WTC11 (cell line): ENCODE measurements around the gene TAMALIN. TPM values are rescaled to one million over a fixed set of nuclear protein-coding genes. Genes with fewer than 3 reads are reported as not detected.
A peak's percentile ranks its signal among the peaks of the same experiment; 100 is the strongest.

Experiments
- ATAC-seq: fragments of 200-7000 bp; cut with Tn5 transposase; 2 replicates; pipeline ENCODE4 v1.10.0; 2021; ENCODE audit warnings: mild to moderate bottlenecking, moderate library complexity
- CTCF ChIA-PET: fragments of 300-600 bp; sonication (Branson Sonifier 250); formaldehyde crosslinking; loops from one replicate; lab custom pipeline; 2021; ENCODE audit warnings: antibody characterized with exemption; lab: Charles Lee
- POLR2A ChIA-PET: fragments of 350-600 bp; sonication (Branson Sonifier 250); formaldehyde crosslinking; loops from one replicate; lab custom pipeline; 2021; ENCODE audit warnings: antibody characterized with exemption; lab: Charles Lee
- DNase-seq: peaks from one replicate; pipeline ENCODE4 v3.0.0; 2021; ENCODE audit warnings: low spot score
- H3K27ac Mint-ChIP-seq: 2 replicates; pipeline ENCODE4 v1.8.0; 2021; ENCODE audit warnings: mixed read lengths
- H3K27me3 Mint-ChIP-seq: 2 replicates; pipeline ENCODE4 v1.8.0; 2021; ENCODE audit warnings: low read depth, mild to moderate bottlenecking, moderate library complexity, mixed read lengths
- H3K36me3 Mint-ChIP-seq: 2 replicates; pipeline ENCODE4 v1.8.0; 2021; ENCODE audit warnings: mixed read lengths
- H3K4me1 Mint-ChIP-seq: 2 replicates; pipeline ENCODE4 v1.8.0; 2022; ENCODE audit warnings: mixed read lengths
- H3K4me3 Mint-ChIP-seq: 2 replicates; pipeline ENCODE4 v1.8.0; 2021; ENCODE audit warnings: mild to moderate bottlenecking, moderate library complexity, mixed read lengths
- H3K9me3 Mint-ChIP-seq: 2 replicates; pipeline ENCODE4 v1.8.0; 2021; ENCODE audit warnings: mixed read lengths
- ATF3 ChIP-seq: sonication (generic); formaldehyde crosslinking; conservative IDR thresholded peaks from 2 replicates; pipeline ENCODE4 v1.8.1; 2022; ENCODE audit warnings: mild to moderate bottlenecking, missing genetic modification reagents
- ATF6 ChIP-seq: sonication (generic); formaldehyde crosslinking; IDR thresholded peaks from 2 replicates; pipeline ENCODE4 v1.8.1; 2023; ENCODE audit warnings: mild to moderate bottlenecking, missing genetic modification reagents
- CBFB ChIP-seq: sonication (generic); formaldehyde crosslinking; IDR thresholded peaks from 2 replicates; pipeline ENCODE4 v1.8.1; 2022; ENCODE audit warnings: mild to moderate bottlenecking, low read depth, missing genetic modification reagents
- CTCF ChIP-seq: fragments of 200-600 bp; IDR thresholded peaks from 2 replicates; pipeline ENCODE4 v1.8.0; 2022; ENCODE audit warnings: antibody characterized with exemption
- E2F1 ChIP-seq: sonication (generic); formaldehyde crosslinking; IDR thresholded peaks from 2 replicates; pipeline ENCODE4 v1.8.0; 2022; ENCODE audit warnings: mild to moderate bottlenecking, missing genetic modification reagents
- E2F4 ChIP-seq: sonication (generic); formaldehyde crosslinking; IDR thresholded peaks from 2 replicates; pipeline ENCODE4 v1.8.1; 2022; ENCODE audit warnings: low read depth, mild to moderate bottlenecking, moderate library complexity, missing genetic modification reagents, borderline replicate concordance
- OVOL2 ChIP-seq: fragments of 250-450 bp; sonication (Bioruptor Pico); IDR thresholded peaks from 2 replicates; pipeline ENCODE4 v1.9.0; 2021; ENCODE audit warnings: mild to moderate bottlenecking, borderline replicate concordance
- PRDM15 ChIP-seq: sonication (generic); formaldehyde crosslinking; IDR thresholded peaks from 2 replicates; pipeline ENCODE4 v1.8.0; 2022; ENCODE audit warnings: missing genetic modification reagents
- SMAD4 ChIP-seq: sonication (generic); formaldehyde crosslinking; IDR thresholded peaks from 2 replicates; pipeline ENCODE4 v1.8.0; 2022; ENCODE audit warnings: mild to moderate bottlenecking, missing genetic modification reagents
- SP1 ChIP-seq: sonication (generic); formaldehyde crosslinking; conservative IDR thresholded peaks from 2 replicates; pipeline ENCODE4 v1.8.1; 2022; ENCODE audit warnings: missing genetic modification reagents
- STAT6 ChIP-seq: sonication (generic); formaldehyde crosslinking; conservative IDR thresholded peaks from 2 replicates; pipeline ENCODE4 v1.8.1; 2023; ENCODE audit warnings: mild to moderate bottlenecking, low read depth, missing genetic modification reagents, moderate library complexity
- ZNF281 ChIP-seq: sonication (generic); formaldehyde crosslinking; IDR thresholded peaks from 2 replicates; pipeline ENCODE4 v1.8.0; 2023; ENCODE audit warnings: mild to moderate bottlenecking, missing genetic modification reagents
- ZNF317 ChIP-seq: sonication (generic); formaldehyde crosslinking; IDR thresholded peaks from 2 replicates; pipeline ENCODE4 v1.8.1; 2023; ENCODE audit warnings: low read depth, mild to moderate bottlenecking, moderate library complexity, missing genetic modification reagents, borderline replicate concordance
- total RNA-seq: library from RNA; stranded (reverse); gene quantifications from 3 replicates; pipeline ENCODE4 v1.2.3, GENCODE V29; 2021

TAMALIN gene
- total RNA-seq, 1 experiment from 2014 or later = 6.1 TPM

GRCh38 chr12:52004042-52004648 lies 2.6 kb upstream of the TAMALIN start:
- Mint-ChIP-seq H3K9me3 (no peaks in the 10 kb centered on the region), H3K27ac (no peak overlapping the region), H3K4me1 (peaks cover 20% of the 10 kb centered on the region), H3K4me3 (no peak overlapping the region), H3K27me3 (peaks cover 47% of the 10 kb centered on the region), H3K36me3 (peaks cover 4% of the 10 kb centered on the region)
- DNase-seq (peak; percentile 74), ATAC-seq (peak; percentile 39)
- ChIA-PET CTCF (interaction anchor here (0.6 to 38.0 kb wide), 36 partner anchors 11 to 341 kb away, joined by 3 to 1431 read pairs (median 4); partner anchors contain the start of genes ACVRL1, ATG101, NR4A1 and SMIM41), POLR2A (interaction anchor here (0.6 to 1.4 kb wide), 3 partner anchors 17 to 21 kb away, joined by 3 to 8 read pairs (median 7); no protein-coding TSS in a partner anchor)
- TF ChIP-seq SP1 (CRISPR knock-in tag) = 0 out of 2 replicates have a peak, but pooled peaks have one; percentile 24
- TF ChIP-seq OVOL2 = no peak
- no peak for TF ChIP-seq ATF6 (CRISPR knock-in tag)
- no peak for TF ChIP-seq CBFB (CRISPR knock-in tag)
- no peak for TF ChIP-seq SMAD4
- no peak for TF ChIP-seq PRDM15 (CRISPR knock-in tag)
- TF ChIP-seq STAT6 (CRISPR knock-in tag) = no peak
- peak; percentile 42 for TF ChIP-seq CTCF
- no peak for TF ChIP-seq ATF3 (CRISPR knock-in tag)

- no peak overlapping the region for H3K27ac Mint-ChIP-seq
- peaks cover 27% of the 10 kb centered on the region for H3K4me1 Mint-ChIP-seq
- H3K36me3 Mint-ChIP-seq = no peaks in the 10 kb centered on the region
- ChIA-PET POLR2A (no interaction called here), CTCF (interaction anchor here (1.1 to 38.0 kb wide), 7 partner anchors 12 to 114 kb away, joined by 3 to 1431 read pairs (median 16); no protein-coding TSS in a partner anchor)
- ATAC-seq (no peak), DNase-seq (no peak)
- H3K9me3 Mint-ChIP-seq = no peaks in the 10 kb centered on the region
- H3K27me3 Mint-ChIP-seq = peaks cover 51% of the 10 kb centered on the region
- H3K4me3 Mint-ChIP-seq = peak overlapping the region; percentile 88; the same call in 1 of the 2 replicates
- TF ChIP-seq SP1 (CRISPR knock-in tag) (no peak), ZNF281 (CRISPR knock-in tag) (no peak), ZNF317 (CRISPR knock-in tag) (no peak), E2F1 (CRISPR knock-in tag) (no peak), E2F4 (CRISPR knock-in tag) (no peak)
These were observed 1.4 kb upstream of the TAMALIN start for GRCh38 chr12:52005218-52005902.
